ENCODE results near the gene AAK1. TPM values are rescaled to one million over a fixed set of nuclear protein-coding genes. Genes with fewer than 3 reads are reported as not detected.

The AAK1 gene
- total and polyA plus RNA-seq, 2 donors (not counting 3 experiments of a cell fraction or from before 2014, with no cell fraction given), result 31.0 to 127 TPM

- peaks cover 4% of the 10 kb centered on the region for H4K20me1 ChIP-seq (replicated peaks; ENCODE audit: control insufficient read depth, extremely low read depth, insufficient read depth, low read length)
- POLR2A ChIA-PET, result interaction anchor here (0.5 kb wide), 1 partner anchor 11 kb away, joined by 3 read pairs; no protein-coding TSS in a partner anchor
- intact Hi-C loops (cut with micrococcal nuclease), result no loop called here
- DNase-seq (ENCODE audit: low read depth, low spot score), result no peak
- H3K9ac ChIP-seq (replicated peaks; ENCODE audit: extremely low read depth, insufficient read depth, low read length), result no peak overlapping the region
- peaks cover 3% of the 10 kb centered on the region for H3K9me1 ChIP-seq (replicated peaks; ENCODE audit: control insufficient read depth, extremely low read depth, insufficient read depth, low read length)
- no peak for FAIRE-seq
- H3K4me1 ChIP-seq (ENCODE audit: control insufficient read depth, extremely low read depth, insufficient read depth, low read length), result peaks cover 40% of the 10 kb centered on the region
- no peak overlapping the region for H3K4me2 ChIP-seq (ENCODE audit: insufficient read depth, low read length)
- no peaks in the 10 kb centered on the region for H3K9me3 ChIP-seq (replicated peaks; ENCODE audit: control insufficient read depth, insufficient read depth, low read length)
- CTCF ChIA-PET, result interaction anchor here (0.5 to 1.6 kb wide), 6 partner anchors 9 to 515 kb away, joined by 3 to 5 read pairs (median 4); no protein-coding TSS in a partner anchor
- H2AFZ ChIP-seq (ENCODE audit: low read depth, low read length), result no peak overlapping the region
- no peak overlapping the region for H3K4me3 ChIP-seq (replicated peaks in 1 of 3; ENCODE audit: insufficient read depth in 1 of 3, low read depth in 1 of 3, low read length in 3 of 3)
- TF ChIP-seq POLR2A (IDR thresholded peaks at IDR 0.05; ENCODE audit: low read depth, low read length) (no peak), GATA2 (IDR thresholded peaks at IDR 0.05; ENCODE audit: insufficient read depth, insufficient read length, low read depth, low read length) (no peak), EZH2 (IDR thresholded peaks at IDR 0.05; ENCODE audit: borderline replicate concordance, low read depth, low read length, severe bottlenecking) (no peak), MAX (IDR thresholded peaks at IDR 0.05; ENCODE audit: insufficient read depth, insufficient read length) (no peak), FOS (IDR thresholded peaks at IDR 0.05; ENCODE audit: borderline replicate concordance, insufficient read depth, low read length) (no peak), MYC (IDR thresholded peaks at IDR 0.05; ENCODE audit: low read depth, low read length) (no peak), JUN (IDR thresholded peaks at IDR 0.05; ENCODE audit: borderline replicate concordance, insufficient read depth, insufficient read length, low read depth) (no peak), POLR2AphosphoS5 (IDR thresholded peaks at IDR 0.05; ENCODE audit: insufficient read depth, low read depth, low read length) (no peak), CTCF (IDR thresholded peaks at IDR 0.05; ENCODE audit: extremely low read depth in 1 of 2, insufficient read depth in 1 of 2, low read depth in 1 of 2, low read length in 2 of 2) (no peak)
- no peaks in the 10 kb centered on the region for H3K27me3 ChIP-seq (ENCODE audit: control insufficient read depth in 2 of 2, insufficient read depth in 2 of 2, low read length in 2 of 2)
- peaks cover 96% of the 10 kb centered on the region for H3K79me2 ChIP-seq (ENCODE audit: control insufficient read depth, insufficient read depth, low read length)
- dilution Hi-C loops (cut with MboI; ENCODE audit: extremely low pct_ligation_motif_present, low sequenced_read_pairs), result no loop called here
- no TSS peak for BruUV-seq (replicated peaks)
- no peak overlapping the region for H3K27ac ChIP-seq (ENCODE audit: insufficient read depth, low read depth, low read length)
- H3K36me3 ChIP-seq (ENCODE audit: control insufficient read depth in 2 of 2, extremely low read depth in 1 of 2, insufficient read depth in 2 of 2, low read length in 2 of 2), result peaks cover 4 to 5% of the 10 kb centered on the region in 2 experiments
Measured at GRCh38 chr2:69638630-69639029, 4.9 kb downstream of the AAK1 start.

Data from endothelial cell of umbilical vein (primary cell).